Common myeloid progenitor, CD34-positive (primary cell): ENCODE results near the gene LCN6.

Source experiments
- CTCF ChIA-PET: fragments of 350-600 bp; sonication (Branson Sonifier 250); formaldehyde crosslinking; loops from one replicate; lab custom pipeline; 2021; ENCODE audit warnings: antibody characterized with exemption; lab: Charles Lee
- POLR2A ChIA-PET: fragments of 350-600 bp; sonication (Branson Sonifier 250); formaldehyde crosslinking; loops from one replicate; lab custom pipeline; 2021; ENCODE audit warnings: antibody characterized with exemption; lab: Charles Lee
- DNase-seq, 3 donors: peaks; one replicate each; pipeline versions ENCODE4 v3.0.0 to v3.0.0-alpha.2; 2013
- H3K27ac ChIP-seq, 2 experiments: 1 replicate in 1 of 2; 2 replicates in 1 of 2; pipeline ENCODE4 v1.7.0; 2013; ENCODE audit warnings: inconsistent platforms in 2 of 2, low read length in 2 of 2, mild to moderate bottlenecking in 2 of 2, low read depth in 1 of 2, moderate library complexity in 1 of 2; ENCODE audit not compliant: severe bottlenecking in 2 of 2, insufficient read depth in 1 of 2, poor library complexity in 1 of 2
- H3K27me3 ChIP-seq, 5 experiments: replicated peaks in 2 of 5; 1 replicate in 3 of 5; 2 replicates in 2 of 5; pipeline versions ENCODE4 v1.6.1 to v1.7.0; 2013; ENCODE audit warnings: low read length in 4 of 5, mild to moderate bottlenecking in 2 of 5, moderate library complexity in 2 of 5, inconsistent platforms in 1 of 5; ENCODE audit not compliant: insufficient read depth in 5 of 5, control insufficient read depth in 4 of 5
- H3K36me3 ChIP-seq, 4 experiments: 1 replicate in 2 of 4; 2 replicates in 2 of 4; pipeline versions ENCODE4 v1.6.1 to v1.7.0; 2013; ENCODE audit warnings: low read length in 3 of 4, control low read depth in 1 of 4, mild to moderate bottlenecking in 1 of 4; ENCODE audit not compliant: control insufficient read depth in 4 of 4, insufficient read depth in 4 of 4
- H3K4me1 ChIP-seq, 4 experiments: 1 replicate in 3 of 4; 2 replicates in 1 of 4; pipeline versions ENCODE4 v1.6.1 to v1.7.1; 2013; ENCODE audit warnings: low read length in 3 of 4, mild to moderate bottlenecking in 3 of 4, control low read depth in 1 of 4, inconsistent platforms in 1 of 4, moderate library complexity in 1 of 4; ENCODE audit not compliant: control insufficient read depth in 4 of 4, insufficient read depth in 4 of 4; ENCODE audit errors: control extremely low read depth in 1 of 4
- H3K4me3 ChIP-seq, 7 experiments: 1 replicate in 4 of 7; 2 replicates in 3 of 7; pipeline versions ENCODE4 v1.5.1 to v1.7.0; 2013; ENCODE audit warnings: mild to moderate bottlenecking in 7 of 7, low read length in 6 of 7, moderate library complexity in 6 of 7, inconsistent platforms in 2 of 7, low read depth in 2 of 7, control low read depth in 1 of 7; ENCODE audit not compliant: insufficient read depth in 4 of 7, control insufficient read depth in 1 of 7; ENCODE audit errors: extremely low read depth in 1 of 7
- H3K9me3 ChIP-seq, 5 experiments: 1 replicate in 4 of 5; 2 replicates in 1 of 5; pipeline versions ENCODE4 v1.6.1 to v1.7.1; 2013; ENCODE audit warnings: low read length in 4 of 5, mild to moderate bottlenecking in 2 of 5, inconsistent platforms in 1 of 5, low read depth in 1 of 5, moderate library complexity in 1 of 5; ENCODE audit not compliant: control insufficient read depth in 4 of 5, insufficient read depth in 2 of 5; ENCODE audit errors: control extremely low read depth in 1 of 5
- WGBS: methylation state at CpG from one replicate; pipeline ENCODE4 v1.1.5; 2013; ENCODE audit not compliant: insufficient coverage; 5-methylcytosine and 5-hydroxymethylcytosine counted together

Gene LCN6

DNA sequence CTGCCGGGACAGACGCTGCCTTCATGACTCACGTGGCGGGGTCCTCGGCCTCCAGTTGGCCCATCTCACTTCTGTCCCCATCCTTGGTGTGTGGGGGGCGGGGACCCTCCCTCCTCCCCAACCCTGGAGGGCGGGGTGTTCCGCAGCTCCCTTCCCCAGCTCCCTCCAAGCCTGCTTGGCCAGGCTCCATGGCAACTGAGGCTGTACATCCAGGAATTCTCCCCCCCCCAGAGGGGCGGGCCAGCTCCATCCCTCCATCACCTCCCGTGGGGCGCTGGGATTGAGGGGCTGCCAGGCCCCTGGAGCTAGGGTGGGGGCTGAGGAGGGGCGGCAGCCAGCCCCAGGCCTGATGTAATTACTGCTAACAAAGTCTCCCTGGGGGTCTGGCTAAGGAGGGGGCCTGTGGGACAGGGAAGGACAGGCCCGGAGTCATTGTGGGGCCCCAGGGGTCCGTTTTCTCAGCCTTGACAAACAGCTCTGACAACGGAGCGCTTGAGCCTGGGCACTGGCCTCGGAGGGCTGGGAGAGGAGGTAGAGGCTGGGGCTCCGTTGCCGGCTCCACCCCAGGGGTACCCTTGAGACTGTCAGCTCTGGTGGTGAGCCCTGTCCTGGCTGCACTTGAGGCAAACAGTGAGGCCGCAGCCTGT, 28.0 kb downstream of the LCN6 start:
- ChIA-PET CTCF (interaction anchor here (1.0 to 8.7 kb wide), 4 partner anchors 7 to 63 kb away, joined by 3 to 92 read pairs (median 8); no protein-coding TSS in a partner anchor), POLR2A (interaction anchor here (0.7 to 1.0 kb wide), 3 partner anchors 8 to 39 kb away, joined by 3 to 5 read pairs (median 4); partner anchors contain the start of gene DIPK1B)
- no peak overlapping the region for H3K27ac ChIP-seq
- H3K4me3 ChIP-seq: no peak overlapping the region
- H3K4me1 ChIP-seq: peaks cover 0 to 62% (median 53%) of the 10 kb centered on the region in 4 experiments
- no peaks in the 10 kb centered on the region for H3K9me3 ChIP-seq
- H3K27me3 ChIP-seq: no peaks in the 10 kb centered on the region
- peaks cover 8 to 78% (median 54%) of the 10 kb centered on the region in 4 experiments for H3K36me3 ChIP-seq
- 93% methylated on average over 19 of the region's 20 CpGs for WGBS
- no peak for DNase-seq

DNA sequence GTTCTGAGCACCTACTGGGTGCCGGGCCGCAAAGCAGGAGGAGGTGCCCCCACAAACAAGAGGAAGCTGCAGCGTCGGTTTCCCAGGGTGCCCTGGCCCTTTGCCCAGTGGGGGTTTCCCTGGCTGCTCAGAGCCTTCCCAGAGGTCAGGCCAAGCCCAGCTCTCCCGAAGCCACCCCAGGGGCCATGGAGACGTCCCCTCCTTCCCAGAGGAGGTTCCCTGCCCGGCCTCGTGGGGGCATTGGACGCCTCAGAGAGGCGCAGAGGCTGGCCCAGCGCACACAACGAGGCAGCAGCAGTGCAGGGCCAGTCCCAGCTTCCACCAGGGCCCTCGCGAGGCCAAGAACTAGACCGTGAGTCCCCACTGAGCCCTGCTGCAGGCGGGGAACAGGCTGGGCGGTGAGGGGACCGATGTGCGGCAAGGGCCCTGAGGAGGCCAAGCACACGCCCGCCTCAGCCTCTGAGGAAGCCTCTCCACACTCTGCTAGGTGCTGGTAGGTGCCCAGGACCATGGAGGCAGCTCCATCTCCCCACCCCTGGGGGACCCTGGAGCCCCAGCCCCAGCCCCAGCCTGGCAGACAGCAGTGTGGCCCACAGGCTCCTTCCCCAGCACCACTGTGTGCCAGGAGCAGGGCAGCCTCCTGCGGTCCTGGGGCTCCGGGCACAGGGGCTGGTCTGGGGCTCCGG, 29.0 kb downstream of the LCN6 start:
- Histone ChIP-seq H3K4me1 (peaks cover 0 to 67% (median 60%) of the 10 kb centered on the region in 4 experiments), H3K36me3 (peaks cover 8 to 67% (median 50%) of the 10 kb centered on the region in 4 experiments), H3K4me3 (no peak overlapping the region), H3K9me3 (no peaks in the 10 kb centered on the region), H3K27me3 (no peaks in the 10 kb centered on the region), H3K27ac (peak overlapping the region in 1 of 2 experiments; percentile 63)
- ChIA-PET POLR2A (interaction anchor here (0.6 to 7.3 kb wide), 5 partner anchors 8 to 55 kb away, joined by 3 to 128 read pairs (median 5); partner anchors contain the start of gene AGPAT2), CTCF (interaction anchor here (0.9 to 8.7 kb wide), 7 partner anchors 8 to 62 kb away, joined by 3 to 92 read pairs (median 6); partner anchors contain the start of gene AGPAT2)
- 47% methylated on average over 21 of the region's 24 CpGs for WGBS
- peak in 2 of 3 donors; percentile 65 to 67 for DNase-seq

DNA sequence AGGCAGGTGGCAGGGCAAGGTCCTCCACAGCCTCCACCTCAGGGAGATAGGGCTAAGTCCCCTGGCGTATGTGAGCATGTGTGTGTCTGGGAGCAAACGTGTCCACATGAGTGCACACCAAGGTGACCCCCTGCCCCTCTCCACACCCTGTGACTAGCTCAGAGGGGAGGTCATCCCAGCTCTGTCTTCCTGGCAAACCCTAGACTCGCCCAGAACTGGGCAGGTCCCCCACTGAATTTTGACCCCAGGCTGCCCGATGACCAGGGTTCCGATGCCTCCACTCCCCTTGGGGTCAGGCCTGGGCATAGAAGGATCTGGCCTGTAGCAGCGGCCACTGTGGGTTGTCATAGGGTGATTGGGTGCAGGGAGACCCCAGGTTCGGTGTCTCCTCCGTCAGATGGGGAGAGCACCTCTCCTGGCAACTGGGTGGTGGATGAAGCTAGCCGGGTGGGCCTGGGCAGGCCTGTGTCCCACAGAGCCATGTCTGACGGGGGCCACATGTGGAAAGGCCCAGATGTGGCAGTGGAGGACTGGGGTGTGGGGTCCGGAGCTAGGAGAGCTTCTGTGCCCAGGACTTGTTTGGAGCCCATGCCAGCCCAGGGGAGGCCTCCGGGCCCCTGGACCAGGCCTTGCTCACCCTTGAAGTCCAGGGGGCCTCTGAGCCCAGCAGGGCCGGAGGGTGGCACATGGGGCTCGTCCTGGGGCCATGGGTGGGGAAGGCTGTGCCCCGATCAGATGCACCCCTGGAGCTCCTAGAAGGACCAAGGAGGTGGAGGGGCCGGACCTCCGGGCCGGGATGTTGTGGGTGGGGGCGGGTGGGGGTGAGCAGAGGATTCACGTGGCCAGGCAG, 29.8 kb downstream of the LCN6 start:
- CTCF ChIA-PET: interaction anchor here (0.8 to 8.7 kb wide), 7 partner anchors 9 to 47 kb away, joined by 3 to 92 read pairs (median 6); partner anchors contain the start of gene AGPAT2
- peaks cover 0 to 75% (median 67%) of the 10 kb centered on the region in 4 experiments for H3K4me1 ChIP-seq
- H3K4me3 ChIP-seq: peak overlapping the region in 1 of 7 experiments; percentile 32
- H3K36me3 ChIP-seq: peaks cover 6 to 60% (median 42%) of the 10 kb centered on the region in 4 experiments
- POLR2A ChIA-PET: interaction anchor here (0.6 to 7.3 kb wide), 5 partner anchors 9 to 54 kb away, joined by 3 to 128 read pairs (median 5); partner anchors contain the start of gene AGPAT2
- no peak for DNase-seq
- no peaks in the 10 kb centered on the region for H3K9me3 ChIP-seq
- 67% methylated on average over 15 of the region's 20 CpGs for WGBS
- no peaks in the 10 kb centered on the region for H3K27me3 ChIP-seq
- peak overlapping the region; percentile 15 to 63 for H3K27ac ChIP-seq

DNA sequence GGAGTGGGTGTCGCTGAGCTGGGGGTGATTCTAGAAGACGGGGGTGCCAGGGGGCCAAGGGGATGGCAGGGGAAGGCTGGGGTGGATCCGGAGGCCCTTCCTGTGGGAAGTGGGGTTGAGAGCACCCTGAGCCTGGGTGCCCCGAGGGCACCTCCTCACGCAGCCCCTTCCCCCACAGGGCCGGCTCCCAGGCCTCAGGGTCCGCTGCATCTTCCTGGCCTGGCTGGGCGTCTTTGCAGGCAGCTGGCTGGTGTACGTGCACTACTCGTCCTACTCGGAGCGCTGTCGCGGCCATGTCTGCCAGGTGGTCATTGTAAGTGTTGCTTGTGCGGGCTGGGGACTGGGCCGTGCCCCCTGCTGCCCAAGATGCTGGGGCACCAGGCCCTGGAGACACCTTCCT, 30.9 kb downstream of the LCN6 start:
- POLR2A ChIA-PET: interaction anchor here (7.3 kb wide), 1 partner anchor 10 kb away, joined by 128 read pairs; no protein-coding TSS in a partner anchor
- WGBS: 73% methylated on average over 8 of the region's 16 CpGs
- no peaks in the 10 kb centered on the region for H3K9me3 ChIP-seq
- H3K27ac ChIP-seq: peak overlapping the region in 1 of 2 experiments; percentile 14
- no peak for DNase-seq
- peaks cover 5 to 48% (median 34%) of the 10 kb centered on the region in 4 experiments for H3K36me3 ChIP-seq
- no peaks in the 10 kb centered on the region for H3K27me3 ChIP-seq
- peaks cover 0 to 82% (median 75%) of the 10 kb centered on the region in 4 experiments for H3K4me1 ChIP-seq
- CTCF ChIA-PET: interaction anchor here (1.0 to 8.7 kb wide), 3 partner anchors 10 to 78 kb away, joined by 4 to 92 read pairs (median 14); no protein-coding TSS in a partner anchor
- no peak overlapping the region for H3K4me3 ChIP-seq

DNA sequence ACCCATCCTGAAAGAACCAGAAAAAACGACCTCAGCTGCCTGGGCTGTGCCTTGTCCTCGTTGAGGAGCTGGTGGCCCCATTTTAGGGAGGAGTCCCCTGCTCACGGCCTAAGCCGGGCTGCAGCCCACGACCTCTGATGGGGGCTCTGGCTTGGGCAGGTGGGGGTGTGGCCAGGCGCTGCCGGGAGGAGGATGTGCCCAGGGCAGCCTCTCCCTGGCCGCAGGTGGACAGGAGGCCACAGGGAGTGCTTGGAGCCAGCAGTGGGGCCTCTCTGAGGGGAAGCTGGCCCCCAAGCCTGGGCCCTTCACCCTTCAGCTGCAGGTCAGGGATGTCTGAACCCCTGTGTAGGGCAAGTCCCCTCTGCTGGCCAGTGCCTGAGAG, 33.4 kb downstream of the LCN6 start:
- ChIA-PET POLR2A (interaction anchor here (0.8 to 7.3 kb wide), 7 partner anchors 8 to 58 kb away, joined by 3 to 128 read pairs (median 11); no protein-coding TSS in a partner anchor), CTCF (interaction anchor here (0.8 to 8.7 kb wide), 12 partner anchors 8 to 174 kb away, joined by 3 to 92 read pairs (median 4); no protein-coding TSS in a partner anchor)
- no peak for DNase-seq
- H3K27ac ChIP-seq: peak overlapping the region; percentile 70 to 83
- H3K4me1 ChIP-seq: peaks cover 0 to 78% (median 74%) of the 10 kb centered on the region in 4 experiments
- H3K9me3 ChIP-seq: no peaks in the 10 kb centered on the region
- 7% methylated on average over 6 of the region's 8 CpGs for WGBS
- peaks cover 2 to 23% (median 15%) of the 10 kb centered on the region in 4 experiments for H3K36me3 ChIP-seq
- H3K4me3 ChIP-seq: peak overlapping the region in 5 of 7 experiments; percentile 77 to 91 (median 85)
- no peaks in the 10 kb centered on the region for H3K27me3 ChIP-seq
